Stimulated activated naive CD4-positive, alpha-beta T cell (primary cell): ENCODE results near the gene YTHDF1.

Source experiments
- DNase-seq, 6 experiments: peaks; one replicate each; lab custom pipeline; 2025; lab: John Stamatoyannopoulos, UW

YTHDF1 gene

DNA sequence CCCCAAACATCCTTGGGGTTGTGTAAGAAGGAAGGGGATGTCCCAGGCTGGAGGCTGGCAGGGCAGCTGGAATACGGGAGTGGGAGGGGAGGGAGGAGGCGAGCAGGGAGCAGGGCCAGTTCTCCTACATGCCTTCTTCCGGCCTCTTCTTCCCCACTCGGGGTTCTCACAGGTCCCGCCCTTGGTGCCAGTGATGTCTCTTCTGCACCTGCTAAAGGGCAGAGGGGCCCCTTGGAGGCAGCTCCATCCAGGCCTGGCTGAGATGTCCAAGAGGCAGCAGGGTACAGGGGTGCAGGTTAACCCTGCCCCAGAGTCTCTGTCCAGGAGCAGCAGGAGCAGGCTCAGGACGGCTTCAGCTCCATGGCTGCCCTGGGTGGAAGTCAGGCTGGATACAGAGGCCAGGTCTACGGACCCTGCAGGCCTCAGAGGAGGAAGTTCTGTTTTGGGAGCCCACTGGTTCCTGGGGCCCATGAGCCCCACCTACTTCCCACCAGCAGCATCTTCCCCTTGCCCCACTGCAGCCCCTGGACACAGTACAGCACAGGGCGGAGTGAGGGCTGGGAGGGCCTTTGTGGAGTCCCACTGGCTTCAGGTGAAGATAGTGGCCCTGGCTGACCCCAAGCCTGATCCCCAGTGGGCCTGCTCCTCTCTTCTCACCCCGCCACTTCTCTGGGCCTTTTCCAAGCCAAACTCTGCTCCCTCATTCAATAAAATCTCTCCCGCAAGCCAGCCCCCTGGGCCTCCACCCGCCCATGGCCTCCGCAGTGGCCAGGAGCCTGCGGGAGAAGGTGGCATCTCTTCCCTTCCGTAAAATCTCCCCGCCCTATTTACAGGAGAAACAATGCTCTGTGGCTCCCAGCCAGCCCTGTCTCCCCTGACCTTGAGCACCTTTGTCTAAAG lies 60.4 kb downstream of the YTHDF1 start:
- no peak for DNase-seq

DNA sequence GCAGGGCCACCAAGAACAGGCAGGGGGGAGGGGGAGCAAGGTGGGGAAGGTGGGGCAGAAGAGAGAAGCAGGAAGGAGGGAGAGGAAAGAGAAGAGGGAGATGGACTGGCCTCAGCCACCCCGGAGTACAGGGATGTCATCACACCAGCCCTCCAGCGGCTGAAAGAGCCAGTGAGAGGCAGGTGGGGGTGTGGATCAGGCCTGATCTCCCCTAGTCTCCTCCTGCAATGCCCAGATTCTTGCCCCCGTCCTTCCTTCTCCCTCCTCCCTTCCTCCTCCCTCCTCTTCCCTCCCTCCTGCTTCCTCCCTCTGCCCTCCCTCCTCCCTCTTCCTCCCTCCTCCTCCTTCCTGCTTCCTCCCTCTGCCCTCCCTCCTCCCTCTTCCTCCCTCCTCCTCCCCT lies 61.5 kb downstream of the YTHDF1 start:
- DNase-seq: no peak

DNA sequence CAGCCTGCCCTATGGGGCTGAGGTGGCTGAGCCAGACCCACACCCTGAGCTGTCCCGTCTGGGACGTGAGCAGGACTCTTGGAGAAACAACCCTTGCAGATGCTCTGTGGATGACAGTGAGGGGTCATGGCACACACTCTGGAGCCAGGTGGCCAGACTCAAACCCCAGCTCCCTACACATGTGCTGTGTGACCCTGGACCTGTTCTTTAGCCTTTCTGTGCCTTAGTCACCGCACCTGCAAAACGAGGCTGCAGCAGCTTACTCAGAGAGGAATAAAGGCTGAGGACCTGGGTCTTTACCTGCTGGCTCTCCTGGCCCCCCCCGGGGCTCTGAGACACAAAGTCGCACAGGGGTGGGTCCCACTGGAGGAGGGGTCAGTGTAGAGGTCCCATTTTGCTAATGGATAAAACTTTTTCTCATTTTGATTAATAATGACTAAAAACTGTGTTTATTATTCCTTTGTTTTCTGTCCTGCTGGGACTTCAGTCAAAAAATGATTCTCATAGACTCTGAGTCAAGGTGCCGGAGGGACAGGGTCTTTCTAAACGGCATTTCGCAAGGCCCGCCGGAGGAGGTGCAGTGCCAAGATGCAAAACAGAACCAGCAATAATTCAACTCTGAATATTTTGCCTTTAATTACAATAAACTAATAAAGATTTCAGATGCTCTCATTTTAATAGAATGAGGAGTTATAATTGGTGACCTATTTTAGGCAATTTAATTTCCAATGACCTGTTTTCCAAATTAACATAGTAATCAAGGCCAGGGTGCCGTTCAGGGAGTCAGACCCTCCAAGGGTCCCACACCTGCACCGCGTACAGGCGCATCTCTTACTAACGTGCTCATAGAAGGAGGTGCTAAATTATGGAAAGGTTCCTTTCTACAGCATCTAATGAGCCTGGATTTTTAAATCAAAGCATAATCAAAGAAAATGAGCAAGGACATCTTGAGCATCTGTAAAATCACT lies 62.4 kb downstream of the YTHDF1 start:
- DNase-seq: no peak

DNA sequence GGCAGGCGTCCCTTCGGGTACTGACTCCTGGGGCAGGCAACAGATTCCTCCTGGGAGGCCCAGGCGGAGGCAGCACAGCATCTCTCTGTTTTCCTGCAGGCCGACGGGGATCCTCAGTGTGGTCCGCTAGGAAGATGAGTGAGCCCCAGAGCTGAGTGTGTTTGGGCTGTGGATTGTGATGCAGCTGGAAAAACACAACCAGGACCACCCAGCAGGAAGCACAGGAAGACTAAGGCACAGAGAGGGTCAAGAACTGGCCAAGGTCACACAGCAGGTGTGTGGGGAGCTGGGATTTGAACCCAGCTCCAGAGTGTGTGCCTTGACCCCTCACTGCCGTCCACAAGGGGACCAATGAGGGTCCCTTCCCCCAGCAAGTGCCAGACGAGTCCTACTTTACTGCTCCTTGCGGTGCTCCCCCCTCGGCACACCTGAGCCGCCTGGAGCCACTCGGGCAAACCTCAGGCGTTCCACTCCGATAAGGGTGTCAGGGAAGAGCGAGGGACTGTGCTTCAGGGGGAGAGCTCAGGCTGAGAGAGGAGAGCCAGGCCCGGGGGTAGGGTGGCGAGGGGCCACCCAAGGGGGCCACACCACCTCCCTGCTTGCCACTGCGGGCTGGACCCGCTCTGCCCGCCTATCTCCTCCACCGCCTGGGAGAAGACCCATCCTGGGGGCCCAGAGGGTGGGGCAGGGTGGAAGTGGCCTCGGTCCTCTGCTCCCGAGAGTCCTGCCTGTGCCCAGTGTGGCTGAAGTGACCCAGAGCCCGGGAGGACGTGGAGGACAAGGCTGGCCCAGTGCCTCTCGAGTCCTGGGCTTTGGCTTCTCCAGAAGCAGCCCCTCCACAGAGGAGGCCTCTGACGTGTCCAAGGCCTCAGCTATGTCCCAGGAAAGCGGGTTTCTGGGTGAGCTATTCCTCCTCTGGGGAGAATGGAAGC lies 63.3 kb downstream of the YTHDF1 start:
- no peak for DNase-seq

DNA sequence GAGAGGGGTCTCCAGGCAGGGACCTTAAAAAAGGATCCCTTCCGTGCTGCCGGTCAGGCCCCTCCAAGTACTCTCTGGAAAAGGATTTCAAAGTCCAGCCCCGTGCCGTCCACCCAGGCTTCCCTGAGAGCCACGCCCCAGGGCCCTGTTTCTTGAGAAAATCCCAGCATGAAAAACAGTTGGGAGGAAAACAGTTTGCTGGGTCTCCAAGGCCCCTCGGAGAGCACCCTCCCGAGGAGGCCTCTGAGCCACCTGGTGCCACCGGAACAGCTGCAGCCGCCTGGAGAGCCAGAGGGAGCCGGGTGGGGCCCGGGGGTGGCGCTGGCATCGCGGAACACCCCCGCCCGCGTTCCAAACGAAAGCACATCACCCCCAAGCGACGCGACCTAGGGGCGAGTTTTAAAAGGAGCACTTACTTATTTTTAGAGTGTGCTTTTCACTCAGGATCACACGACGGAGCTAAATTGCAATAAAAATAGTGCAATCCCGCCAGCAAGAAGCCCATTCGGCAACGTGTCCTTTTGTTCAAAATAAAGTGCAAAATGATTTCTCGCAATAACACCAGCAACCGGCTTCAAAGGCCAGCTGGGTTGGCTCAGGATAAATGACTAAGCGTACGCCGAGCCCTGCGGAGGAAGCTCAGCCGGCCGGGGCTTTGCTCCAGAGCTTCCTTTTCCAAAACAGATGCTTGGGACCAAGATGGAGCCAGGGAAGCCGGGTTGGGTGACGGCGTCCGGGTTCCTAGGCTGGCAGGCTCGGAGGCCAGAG lies 64.2 kb downstream of the YTHDF1 start:
- DNase-seq: no peak

DNA sequence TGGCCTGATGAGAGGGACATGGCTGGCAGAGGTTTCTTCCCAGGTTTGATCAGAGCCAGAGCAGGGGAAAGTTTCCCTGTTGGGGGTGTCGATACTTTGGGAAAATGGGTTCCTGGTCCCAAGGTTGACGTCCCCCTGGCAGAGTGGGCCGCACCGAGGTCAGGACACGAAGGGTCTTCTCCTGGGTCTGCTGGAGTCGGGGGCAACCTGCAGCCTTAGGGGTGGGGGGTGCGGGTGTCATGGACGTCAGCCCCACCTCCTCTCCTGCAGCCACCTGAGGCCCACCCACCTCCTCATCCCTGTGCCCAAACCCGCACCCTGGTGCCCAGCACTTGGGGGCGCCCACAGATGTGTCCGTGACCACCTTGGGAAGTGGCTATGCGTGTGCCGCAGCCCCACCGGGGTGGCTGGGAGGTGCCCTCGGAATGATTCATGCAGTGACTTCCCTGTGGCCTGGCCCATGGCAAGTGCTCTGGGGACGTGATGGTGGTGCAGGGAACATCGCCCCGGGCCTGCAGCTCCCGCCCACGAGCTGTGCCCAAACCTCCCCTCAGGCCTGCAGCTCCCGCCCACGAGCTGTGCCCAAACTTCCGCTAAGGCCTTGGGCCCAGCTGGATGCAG lies 64.9 kb downstream of the YTHDF1 start:
- DNase-seq: no peak

DNA sequence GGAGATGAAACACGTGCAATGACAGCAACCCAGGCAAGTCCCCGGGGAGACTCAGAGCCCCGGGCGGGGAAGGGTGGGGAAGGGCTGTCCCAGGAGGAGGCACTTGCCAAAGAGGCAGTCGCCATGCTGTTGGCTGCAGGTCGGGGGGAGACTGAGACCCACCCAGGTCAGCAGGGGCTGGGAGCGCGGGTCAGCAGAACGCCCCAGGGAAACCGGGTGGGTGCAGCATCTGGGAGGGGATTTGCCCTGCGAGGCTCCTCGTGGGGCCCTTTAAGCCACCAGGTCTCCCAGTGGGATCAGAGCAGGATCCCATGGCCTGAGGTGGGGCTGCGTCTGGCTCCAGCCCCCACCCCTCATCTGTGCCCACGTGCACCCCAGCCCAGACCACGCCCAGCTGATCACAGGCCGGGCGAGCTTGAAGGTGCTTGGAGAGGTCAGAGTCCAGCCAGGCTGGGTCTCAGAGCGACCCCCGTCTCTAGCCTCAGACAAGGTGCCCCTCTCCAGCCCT lies 65.5 kb downstream of the YTHDF1 start:
- no peak for DNase-seq

DNA sequence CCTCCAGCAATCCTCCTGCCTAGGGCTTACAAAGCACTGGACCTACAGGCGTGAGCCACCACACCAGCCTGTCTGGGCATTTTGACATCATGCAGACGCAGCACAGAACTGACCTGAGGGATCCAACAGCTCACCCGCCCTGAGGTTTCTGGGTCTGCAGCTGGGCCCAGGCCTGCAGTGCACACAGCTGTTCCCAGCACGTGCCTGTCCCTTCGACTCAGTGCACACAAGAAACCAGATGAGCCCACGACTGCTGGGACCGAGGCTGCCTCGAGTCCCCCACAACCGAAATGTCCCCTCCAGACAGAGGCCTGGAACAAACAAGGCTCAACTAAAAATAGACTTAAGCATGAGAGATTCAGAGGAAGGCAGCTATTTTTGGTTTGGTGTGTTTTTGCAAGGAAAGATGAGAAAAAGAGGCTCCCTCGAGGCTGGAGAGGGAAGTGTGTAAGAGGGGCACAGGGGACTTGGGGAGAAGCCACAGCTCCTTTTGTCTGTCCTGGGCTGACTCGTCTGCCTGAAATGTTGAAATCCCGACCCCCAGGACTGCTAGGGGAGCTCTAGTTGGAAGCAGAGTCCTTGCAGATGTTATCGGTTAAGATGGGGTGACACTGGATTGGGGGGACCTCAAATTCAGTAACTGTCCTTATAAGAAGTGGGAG lies 66.3 kb downstream of the YTHDF1 start:
- DNase-seq: no peak

DNA sequence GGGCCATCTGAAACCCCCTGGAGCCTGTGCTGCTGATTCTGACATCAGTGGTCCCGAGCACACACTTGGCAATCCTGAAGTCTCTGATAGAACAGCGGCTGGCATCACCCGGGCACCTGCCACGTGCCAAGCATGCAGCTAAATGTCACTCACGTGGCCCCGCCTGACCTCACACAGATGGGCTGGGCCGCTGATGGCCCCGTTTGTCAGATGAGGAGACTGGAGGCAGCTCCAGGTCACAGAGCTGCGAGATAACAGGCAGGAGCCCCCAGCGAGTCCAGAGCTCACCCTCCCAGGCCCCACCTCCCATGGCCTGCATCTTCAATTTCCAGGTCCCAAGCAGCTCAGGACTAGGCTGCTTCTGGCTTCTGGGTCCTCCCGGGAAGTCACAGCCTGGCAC lies 67.2 kb downstream of the YTHDF1 start:
- no peak for DNase-seq

DNA sequence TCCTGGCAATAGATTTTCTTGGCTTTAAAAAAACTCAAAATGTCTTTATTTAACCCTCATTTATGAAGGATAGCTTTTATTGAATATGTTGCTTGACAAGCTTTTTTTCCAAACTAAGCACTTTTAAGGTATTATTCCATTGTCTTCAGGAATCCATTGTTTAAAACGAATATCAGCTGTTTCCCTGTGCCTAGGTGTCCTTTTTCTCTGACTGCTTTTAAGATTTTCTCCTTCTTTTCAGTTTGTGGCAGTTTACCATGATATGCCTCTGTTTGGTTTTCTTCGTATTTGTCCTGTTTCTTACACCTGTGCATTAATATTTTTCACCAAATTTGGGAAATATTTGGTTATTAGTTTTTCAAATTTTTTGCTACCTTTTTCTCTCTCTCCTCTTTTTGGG lies 68.4 kb downstream of the YTHDF1 start:
- DNase-seq: no peak
